ENCODE measurements around the gene SNX10. TPM values are rescaled to one million over a fixed set of nuclear protein-coding genes. Genes with fewer than 3 reads are reported as not detected.
A peak's percentile ranks its signal among the peaks of the same experiment; 100 is the strongest.

SNX10 gene
- total RNA-seq, 1 experiment from 2014 or later: 7.9 TPM

- H3K9me3 ChIP-seq (ENCODE audit: low read length): no peaks in the 10 kb centered on the region
- ChIA-PET CTCF (interaction anchor here (0.6 kb wide), 1 partner anchor 277 kb away, joined by 3 read pairs; no protein-coding TSS in a partner anchor), POLR2A (ENCODE audit: unreplicated experiment) (no interaction called here)
- H3K4me3 ChIP-seq (ENCODE audit: low read length): no peak overlapping the region
- intact Hi-C loops (cut with micrococcal nuclease): loop anchor here (5.0 kb wide), 1 partner anchor 37 kb away; no protein-coding TSS in a partner anchor
- no peaks in the 10 kb centered on the region for H3K27me3 ChIP-seq (ENCODE audit: low read length)
- no peaks in the 10 kb centered on the region for H3K79me2 ChIP-seq (ENCODE audit: low read length)
- H3K9ac ChIP-seq (ENCODE audit: low read length): no peak overlapping the region
- ATAC-seq (peak; percentile 61), DNase-seq (peak; percentile 64)
- no peak overlapping the region for H3K27ac ChIP-seq (ENCODE audit: low read length)
- TF ChIP-seq EZH2 (IDR thresholded peaks at IDR 0.05; ENCODE audit: low read length, unreplicated experiment): no peak
- no peak for TF ChIP-seq EZH2phosphoT487 (IDR thresholded peaks at IDR 0.05; ENCODE audit: borderline replicate concordance, low read length)
- TF ChIP-seq CTCF (conservative IDR thresholded peaks at IDR 0.05; ENCODE audit: low read depth, low read length): no peak
- no peak overlapping the region for H2AFZ ChIP-seq (ENCODE audit: low read length)
- H3K36me3 ChIP-seq (ENCODE audit: low read depth, low read length): no peaks in the 10 kb centered on the region
- peak overlapping the region; percentile 18 for H3K4me2 ChIP-seq (ENCODE audit: low read length)
- no peaks in the 10 kb centered on the region for H4K20me1 ChIP-seq (ENCODE audit: low read length)
- no peaks in the 10 kb centered on the region for H3K9me2 ChIP-seq (replicated peaks; ENCODE audit: low read length)
- no TSS peak for BruUV-seq (replicated peaks)
- peaks cover 27% of the 10 kb centered on the region for H3K4me1 ChIP-seq (ENCODE audit: insufficient read depth, low read length)
- H3F3A ChIP-seq (ENCODE audit: low read length, unreplicated experiment): no peaks in the 10 kb centered on the region
Observed at GRCh38 chr7:26349005-26349915, 57.6 kb downstream of the SNX10 start.

DNA sequence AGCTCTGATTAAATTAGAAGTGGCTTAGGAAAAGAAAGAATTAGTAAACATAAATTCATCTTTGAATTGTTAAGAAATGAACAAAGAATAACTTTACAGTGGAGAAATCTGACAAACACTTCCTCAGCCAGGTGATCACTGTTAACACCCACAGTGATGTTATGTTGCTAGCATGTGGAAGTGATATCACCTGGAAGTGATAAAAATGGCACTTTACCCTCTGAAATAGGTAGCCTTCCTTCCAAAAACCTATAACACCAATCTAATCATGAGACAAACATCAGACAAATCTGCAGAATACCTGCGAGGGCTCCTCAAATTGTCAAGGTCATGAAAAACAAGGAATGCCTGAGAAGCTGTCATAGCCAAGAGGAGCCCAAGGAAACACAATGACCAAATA lies 59.5 kb downstream of the SNX10 start:
- H3K9me2 ChIP-seq (replicated peaks; ENCODE audit: low read length): no peaks in the 10 kb centered on the region
- DNase-seq: no peak
- H3K36me3 ChIP-seq (ENCODE audit: low read depth, low read length): no peaks in the 10 kb centered on the region
- peaks cover 24% of the 10 kb centered on the region for H3K4me1 ChIP-seq (ENCODE audit: insufficient read depth, low read length)
- intact Hi-C loops (cut with micrococcal nuclease): no loop called here
- BruUV-seq (replicated peaks): no TSS peak
- H4K20me1 ChIP-seq (ENCODE audit: low read length): no peaks in the 10 kb centered on the region
- ChIA-PET POLR2A (ENCODE audit: unreplicated experiment) (no interaction called here), CTCF (no interaction called here)
- H3F3A ChIP-seq (ENCODE audit: low read length, unreplicated experiment): no peaks in the 10 kb centered on the region
- no peak overlapping the region for H3K4me2 ChIP-seq (ENCODE audit: low read length)
- H3K27me3 ChIP-seq (ENCODE audit: low read length): no peaks in the 10 kb centered on the region
- H3K9me3 ChIP-seq (ENCODE audit: low read length): no peaks in the 10 kb centered on the region
- no peak overlapping the region for H2AFZ ChIP-seq (ENCODE audit: low read length)
- H3K27ac ChIP-seq (ENCODE audit: low read length): no peak overlapping the region
- no peaks in the 10 kb centered on the region for H3K79me2 ChIP-seq (ENCODE audit: low read length)
- no peak overlapping the region for H3K9ac ChIP-seq (ENCODE audit: low read length)
- no peak overlapping the region for H3K4me3 ChIP-seq (ENCODE audit: low read length)
- no peak for TF ChIP-seq EZH2phosphoT487 (IDR thresholded peaks at IDR 0.05; ENCODE audit: borderline replicate concordance, low read length)
- TF ChIP-seq CTCF (conservative IDR thresholded peaks at IDR 0.05; ENCODE audit: low read depth, low read length): no peak
- no peak for ATAC-seq

- ATAC-seq (no peak), DNase-seq (no peak)
- no peak overlapping the region for H3K27ac ChIP-seq (ENCODE audit: low read length)
- H3K36me3 ChIP-seq (ENCODE audit: low read depth, low read length): no peaks in the 10 kb centered on the region
- no peaks in the 10 kb centered on the region for H3K4me1 ChIP-seq (ENCODE audit: insufficient read depth, low read length)
- H3K4me3 ChIP-seq (ENCODE audit: low read length): no peak overlapping the region
- intact Hi-C loops (cut with micrococcal nuclease): no loop called here
- ChIA-PET CTCF (no interaction called here), POLR2A (ENCODE audit: unreplicated experiment) (no interaction called here)
- no peak overlapping the region for H3K4me2 ChIP-seq (ENCODE audit: low read length)
- H3K9me2 ChIP-seq (replicated peaks; ENCODE audit: low read length): no peaks in the 10 kb centered on the region
- no peaks in the 10 kb centered on the region for H3K79me2 ChIP-seq (ENCODE audit: low read length)
- no peaks in the 10 kb centered on the region for H3K27me3 ChIP-seq (ENCODE audit: low read length)
- no peaks in the 10 kb centered on the region for H3F3A ChIP-seq (ENCODE audit: low read length, unreplicated experiment)
- no peaks in the 10 kb centered on the region for H4K20me1 ChIP-seq (ENCODE audit: low read length)
- H3K9ac ChIP-seq (ENCODE audit: low read length): no peak overlapping the region
- H3K9me3 ChIP-seq (ENCODE audit: low read length): no peaks in the 10 kb centered on the region
- no peak overlapping the region for H2AFZ ChIP-seq (ENCODE audit: low read length)
- no peak for TF ChIP-seq EZH2 (IDR thresholded peaks at IDR 0.05; ENCODE audit: low read length, unreplicated experiment)
- no peak for TF ChIP-seq CTCF (conservative IDR thresholded peaks at IDR 0.05; ENCODE audit: low read depth, low read length)
- no peak for TF ChIP-seq EZH2phosphoT487 (IDR thresholded peaks at IDR 0.05; ENCODE audit: borderline replicate concordance, low read length)
- no TSS peak for BruUV-seq (replicated peaks)
Observed at GRCh38 chr7:26356229-26356628, 64.6 kb downstream of the SNX10 start.

Measured in PC-3 (cell line).